PC-9 (cell line): ENCODE data around the gene INPP5A. TPM values are rescaled to one million over a fixed set of nuclear protein-coding genes. Genes with fewer than 3 reads are reported as not detected.

Experiments
- BruUV-seq: library from RNA; stranded (reverse); fragments of 400-500 nt; replicated peaks from 2 replicates; lab custom pipeline; 2021; lab: Mats Ljungman, UMichigan
- CTCF ChIA-PET: fragments of 300-600 bp; sonication (Branson Sonifier 250); formaldehyde crosslinking; loops from one replicate; lab custom pipeline; 2022; ENCODE audit warnings: antibody characterized with exemption; lab: Charles Lee
- POLR2A ChIA-PET: fragments of 300-600 bp; sonication (Branson Sonifier 250); formaldehyde crosslinking; loops from one replicate; lab custom pipeline; 2022; ENCODE audit warnings: antibody characterized with exemption; ENCODE audit not compliant: unreplicated experiment; lab: Charles Lee
- DNase-seq, 2 experiments: peaks; one replicate each; pipeline versions ENCODE4 v3.0.0 to v3.0.0-alpha.2; 2015 to 2022; ENCODE audit warnings: mixed read lengths in 1 of 2
- H2AFZ ChIP-seq: fragments of 200-600 bp; sonication (generic); 2 replicates; pipeline ENCODE4 v1.8.1; 2017; ENCODE audit warnings: antibody characterized with exemption
- H3F3A ChIP-seq: fragments of 200-600 bp; sonication (generic); 2 replicates; pipeline ENCODE4 v1.8.1; 2017; ENCODE audit warnings: antibody characterized with exemption, mild to moderate bottlenecking, low read depth; ENCODE audit not compliant: insufficient read depth
- H3K27ac ChIP-seq: fragments of 200-600 bp; sonication (generic); 2 replicates; pipeline ENCODE4 v1.6.1; 2016; ENCODE audit warnings: mixed run types
- H3K27me3 ChIP-seq: fragments of 200-600 bp; sonication (generic); 2 replicates; pipeline ENCODE4 v1.6.1; 2016; ENCODE audit warnings: low read depth, mixed run types; ENCODE audit not compliant: insufficient read depth
- H3K36me3 ChIP-seq: fragments of 200-600 bp; sonication (generic); 2 replicates; pipeline ENCODE4 v1.6.1; 2016; ENCODE audit warnings: low read depth, mixed run types
- H3K4me1 ChIP-seq: fragments of 200-600 bp; sonication (generic); replicated peaks from 2 replicates; pipeline ENCODE4 v1.6.1; 2016; ENCODE audit warnings: mixed run types; ENCODE audit not compliant: insufficient read depth
- H3K4me2 ChIP-seq: fragments of 200-600 bp; sonication (generic); 2 replicates; pipeline ENCODE4 v1.6.1; 2017; ENCODE audit warnings: mixed run types
- H3K4me3 ChIP-seq: fragments of 200-600 bp; sonication (generic); 2 replicates; pipeline ENCODE4 v1.6.1; 2016; ENCODE audit warnings: mixed run types
- H3K79me2 ChIP-seq: fragments of 200-600 bp; sonication (generic); 2 replicates; pipeline ENCODE4 v1.6.1; 2017; ENCODE audit warnings: low read depth, mixed run types
- H3K9me2 ChIP-seq: fragments of 200-600 bp; sonication (generic); 2 replicates; pipeline ENCODE4 v1.8.1; 2017; ENCODE audit warnings: mild to moderate bottlenecking; ENCODE audit not compliant: insufficient read depth
- H3K9me3 ChIP-seq: fragments of 200-600 bp; sonication (generic); 2 replicates; pipeline ENCODE4 v1.8.1; 2016; ENCODE audit warnings: low read depth; ENCODE audit not compliant: insufficient read depth
- H4K20me1 ChIP-seq: fragments of 200-600 bp; sonication (generic); 2 replicates; pipeline ENCODE4 v1.8.1; 2017; ENCODE audit not compliant: insufficient read depth
- EZH2 ChIP-seq: fragments of 200-600 bp; sonication (generic); IDR thresholded peaks from 2 replicates; pipeline ENCODE4 v1.8.0; 2017; ENCODE audit warnings: antibody characterized with exemption, low read depth
- intact Hi-C: fragments of 100-400 bp; cut with micrococcal nuclease; formaldehyde crosslinking; loops from one replicate; pipeline ENCODE4 v1.10.0; 2022; ENCODE audit not compliant: unreplicated experiment
- total RNA-seq: library from RNA; stranded (reverse); gene quantifications from 2 replicates; pipeline ENCODE4 v1.2.3, GENCODE V29; 2021
- TF ChIP-seq, protein P1 (sequence below): fragments of 200-600 bp; sonication (generic); conservative IDR thresholded peaks from 2 replicates; pipeline ENCODE4 v1.6.1; 2017; ENCODE audit warnings: mixed run types, antibody characterized with exemption, mild to moderate bottlenecking, moderate library complexity

Gene INPP5A
- total RNA-seq, 1 experiment from 2014 or later = 18.4 TPM

DNA sequence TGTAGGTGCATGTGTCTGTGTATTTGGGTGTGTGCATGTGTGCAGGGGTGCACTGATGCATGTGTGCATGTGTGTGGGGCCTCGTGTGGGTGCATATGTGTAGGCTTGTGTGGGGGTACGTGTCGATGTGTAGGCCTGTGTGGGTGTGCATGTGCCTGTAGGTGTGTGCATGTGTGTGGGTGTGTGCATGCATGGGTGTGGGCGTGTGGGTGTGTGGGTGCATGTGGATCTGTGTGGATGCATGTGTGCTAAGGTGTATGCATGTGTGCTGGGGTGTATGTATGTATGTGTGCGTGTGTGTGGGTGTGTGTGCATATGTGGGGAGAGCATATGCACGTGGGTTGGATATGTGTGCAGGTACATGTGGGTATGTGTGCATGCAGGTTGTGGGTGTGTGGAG is 175.2 kb downstream of the INPP5A start:
- Histone ChIP-seq H2AFZ (no peak overlapping the region), H3K27me3 (no peaks in the 10 kb centered on the region), H3K9me2 (no peaks in the 10 kb centered on the region), H3F3A (no peaks in the 10 kb centered on the region), H3K79me2 (no peaks in the 10 kb centered on the region), H3K9me3 (no peaks in the 10 kb centered on the region), H3K27ac (no peak overlapping the region), H3K4me1 (no peaks in the 10 kb centered on the region), H3K36me3 (no peaks in the 10 kb centered on the region), H4K20me1 (no peaks in the 10 kb centered on the region), H3K4me2 (no peak overlapping the region), H3K4me3 (no peak overlapping the region)
- intact Hi-C loops = no loop called here
- TF ChIP-seq, protein P1, sequence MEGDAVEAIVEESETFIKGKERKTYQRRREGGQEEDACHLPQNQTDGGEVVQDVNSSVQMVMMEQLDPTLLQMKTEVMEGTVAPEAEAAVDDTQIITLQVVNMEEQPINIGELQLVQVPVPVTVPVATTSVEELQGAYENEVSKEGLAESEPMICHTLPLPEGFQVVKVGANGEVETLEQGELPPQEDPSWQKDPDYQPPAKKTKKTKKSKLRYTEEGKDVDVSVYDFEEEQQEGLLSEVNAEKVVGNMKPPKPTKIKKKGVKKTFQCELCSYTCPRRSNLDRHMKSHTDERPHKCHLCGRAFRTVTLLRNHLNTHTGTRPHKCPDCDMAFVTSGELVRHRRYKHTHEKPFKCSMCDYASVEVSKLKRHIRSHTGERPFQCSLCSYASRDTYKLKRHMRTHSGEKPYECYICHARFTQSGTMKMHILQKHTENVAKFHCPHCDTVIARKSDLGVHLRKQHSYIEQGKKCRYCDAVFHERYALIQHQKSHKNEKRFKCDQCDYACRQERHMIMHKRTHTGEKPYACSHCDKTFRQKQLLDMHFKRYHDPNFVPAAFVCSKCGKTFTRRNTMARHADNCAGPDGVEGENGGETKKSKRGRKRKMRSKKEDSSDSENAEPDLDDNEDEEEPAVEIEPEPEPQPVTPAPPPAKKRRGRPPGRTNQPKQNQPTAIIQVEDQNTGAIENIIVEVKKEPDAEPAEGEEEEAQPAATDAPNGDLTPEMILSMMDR = no peak
- no peak for TF ChIP-seq EZH2
- ChIA-PET CTCF (no interaction called here), POLR2A (no interaction called here)
- no peak for DNase-seq
- no TSS peak for BruUV-seq

GRCh38 chr10:132713421-132714095 is 176.0 kb downstream of the INPP5A start:
- no peak for DNase-seq
- no peak overlapping the region for H3K27ac ChIP-seq
- intact Hi-C loops = no loop called here
- no peaks in the 10 kb centered on the region for H4K20me1 ChIP-seq
- no peaks in the 10 kb centered on the region for H3K9me3 ChIP-seq
- ChIA-PET CTCF (no interaction called here), POLR2A (no interaction called here)
- H3K4me1 ChIP-seq = no peaks in the 10 kb centered on the region
- H3K79me2 ChIP-seq = no peaks in the 10 kb centered on the region
- H3F3A ChIP-seq = no peaks in the 10 kb centered on the region
- no peaks in the 10 kb centered on the region for H3K9me2 ChIP-seq
- TF ChIP-seq, protein P1 = no peak
- no peak for TF ChIP-seq EZH2
- no peak overlapping the region for H3K4me3 ChIP-seq
- H3K36me3 ChIP-seq = no peaks in the 10 kb centered on the region
- H3K4me2 ChIP-seq = no peak overlapping the region
- H2AFZ ChIP-seq = no peak overlapping the region
- BruUV-seq = no TSS peak
- H3K27me3 ChIP-seq = no peaks in the 10 kb centered on the region

GRCh38 chr10:132714096-132714985 is 176.8 kb downstream of the INPP5A start:
- intact Hi-C loops = no loop called here
- H3K9me3 ChIP-seq = no peaks in the 10 kb centered on the region
- no peak for DNase-seq
- no peak overlapping the region for H2AFZ ChIP-seq
- no peak for TF ChIP-seq EZH2
- TF ChIP-seq, protein P1 = no peak
- no peaks in the 10 kb centered on the region for H3K79me2 ChIP-seq
- no peaks in the 10 kb centered on the region for H4K20me1 ChIP-seq
- no TSS peak for BruUV-seq
- no peak overlapping the region for H3K27ac ChIP-seq
- ChIA-PET POLR2A (no interaction called here), CTCF (no interaction called here)
- no peak overlapping the region for H3K4me3 ChIP-seq
- no peaks in the 10 kb centered on the region for H3K36me3 ChIP-seq
- H3F3A ChIP-seq = no peaks in the 10 kb centered on the region
- H3K9me2 ChIP-seq = no peaks in the 10 kb centered on the region
- H3K4me1 ChIP-seq = no peaks in the 10 kb centered on the region
- H3K4me2 ChIP-seq = no peak overlapping the region
- no peaks in the 10 kb centered on the region for H3K27me3 ChIP-seq
